ENCODE results near the gene U2AF2.

The U2AF2 gene

DNA sequence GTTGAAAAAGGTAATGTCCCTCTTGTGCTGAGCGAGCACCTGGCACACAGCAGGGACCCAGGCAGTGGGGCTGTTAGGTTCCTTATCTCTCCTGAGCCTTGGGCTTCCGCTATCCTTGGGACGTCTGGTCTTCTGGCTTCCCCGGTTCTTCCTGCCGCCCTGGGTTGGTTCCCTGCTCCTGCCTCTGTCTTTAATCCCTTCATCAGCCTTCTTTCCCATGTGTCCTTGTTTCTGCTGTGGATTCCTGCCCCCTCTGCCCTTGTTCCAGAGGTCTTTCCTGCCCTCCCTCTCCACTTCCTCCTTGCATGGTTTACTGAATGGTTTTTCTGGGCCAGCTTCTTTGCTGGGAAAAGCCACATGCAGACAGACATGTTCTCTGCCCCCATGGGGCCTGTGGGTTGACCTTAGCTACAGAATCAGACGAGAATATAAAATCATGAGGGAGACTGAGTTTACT is 22.8 kb downstream of the U2AF2 start:
- DNase-seq, result no peak

DNA sequence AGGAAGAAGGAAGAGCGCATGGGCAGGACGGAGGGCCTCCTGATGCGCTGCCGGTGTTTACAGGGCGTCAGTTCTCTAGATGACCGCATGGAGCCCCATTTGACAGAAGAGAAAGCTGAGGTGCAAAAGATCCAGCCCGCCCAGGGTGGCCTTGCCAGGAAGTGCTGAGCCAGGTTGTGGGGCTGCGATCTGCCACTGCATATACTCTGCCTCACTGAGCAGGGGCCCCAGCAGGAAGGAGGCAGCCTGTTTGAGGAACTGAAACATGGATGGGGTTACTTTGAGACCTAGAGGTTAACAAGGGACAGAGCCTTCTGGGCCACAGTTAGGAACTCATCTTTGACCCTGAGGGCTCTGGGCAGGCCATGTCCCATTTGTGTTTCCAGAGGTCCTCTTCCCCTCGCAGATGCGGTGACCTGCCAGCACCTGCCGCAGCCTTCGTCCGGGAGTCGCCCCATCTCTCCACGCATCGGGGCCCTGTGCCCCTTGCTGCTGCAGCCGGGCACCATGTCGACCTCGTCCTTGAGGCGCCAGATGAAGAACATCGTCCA is 23.4 kb downstream of the U2AF2 start:
- DNase-seq, result no peak

GRCh38 chr19:55679343-55680257 is 24.8 kb downstream of the U2AF2 start:
- no peak for DNase-seq

- DNase-seq, result no peak
These were observed 25.7 kb downstream of the U2AF2 start for GRCh38 chr19:55680339-55681130.

- no peak for DNase-seq
These were observed 26.6 kb downstream of the U2AF2 start for GRCh38 chr19:55681131-55682092.

DNA sequence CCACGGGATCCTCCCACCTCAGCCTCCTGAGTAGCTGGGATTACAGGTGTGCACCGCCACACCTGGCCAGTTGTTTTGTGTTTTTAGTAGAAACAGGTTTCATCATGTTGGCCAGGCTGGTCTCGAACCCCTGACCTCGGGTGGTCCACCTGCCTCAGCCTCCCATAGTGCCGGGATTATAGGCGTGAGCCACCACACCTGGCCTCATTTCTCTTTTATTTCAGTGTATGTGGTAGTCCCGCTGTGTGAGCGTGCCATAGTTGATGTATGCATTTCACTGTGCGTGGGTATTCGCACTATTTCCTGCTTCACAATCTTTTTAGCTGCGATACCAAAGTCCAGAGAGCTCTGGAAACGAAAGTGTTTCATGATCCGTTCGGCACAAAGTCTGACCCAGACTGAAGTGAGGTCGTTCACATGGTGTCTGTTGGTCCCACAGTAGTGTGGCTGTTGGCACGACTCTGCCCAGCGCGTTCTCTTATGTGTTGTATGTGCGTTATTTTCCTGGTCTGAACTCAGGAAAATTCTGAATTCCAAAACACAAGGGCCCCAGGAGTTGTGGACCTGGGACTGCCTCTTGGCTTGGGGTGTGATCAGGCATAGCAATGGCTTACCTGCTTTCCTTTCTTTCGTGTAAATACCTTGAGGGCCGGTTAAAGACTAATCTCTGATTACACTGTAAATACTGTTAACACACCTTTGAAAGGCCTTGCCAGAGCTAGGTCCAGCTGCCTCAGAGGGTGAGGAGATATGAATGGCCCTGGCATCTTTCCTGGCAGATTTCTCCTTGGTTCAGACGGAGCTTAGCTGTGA is 28.8 kb downstream of the U2AF2 start:
- no peak for DNase-seq

DNA sequence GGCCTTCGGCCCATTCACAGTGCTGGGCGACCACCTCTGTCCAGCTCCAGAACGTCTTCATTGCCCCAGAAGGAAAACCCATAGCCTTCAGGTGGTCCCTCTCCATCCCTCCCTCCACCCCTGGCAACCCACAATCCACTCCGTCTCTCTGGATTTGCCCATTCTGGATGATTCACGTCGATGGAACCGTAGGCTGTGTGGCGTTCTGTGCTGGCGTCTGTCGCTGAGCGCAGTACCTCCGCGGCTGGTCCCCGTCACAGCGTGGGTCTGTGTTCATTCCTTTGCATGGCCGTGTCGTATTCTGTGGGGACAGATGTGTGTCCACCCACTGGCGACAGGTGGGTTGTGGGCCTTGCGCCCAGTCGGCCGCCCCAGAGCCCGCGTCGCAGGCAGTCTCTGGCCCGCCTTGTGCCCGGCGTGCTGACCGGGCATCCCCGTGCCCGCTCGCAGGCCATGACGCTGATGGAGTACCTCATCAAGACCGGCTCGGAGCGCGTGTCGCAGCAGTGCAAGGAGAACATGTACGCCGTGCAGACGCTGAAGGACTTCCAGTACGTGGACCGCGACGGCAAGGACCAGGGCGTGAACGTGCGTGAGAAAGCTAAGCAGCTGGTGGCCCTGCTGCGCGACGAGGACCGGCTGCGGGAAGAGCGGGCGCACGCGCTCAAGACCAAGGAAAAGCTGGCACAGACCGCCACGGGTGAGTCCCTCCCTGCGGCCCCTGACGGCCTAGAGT is 30.3 kb downstream of the U2AF2 start:
- DNase-seq, result no peak

GRCh38 chr19:55685776-55686175 is 30.9 kb downstream of the U2AF2 start:
- DNase-seq, result no peak

- no peak for DNase-seq
These were observed 31.6 kb downstream of the U2AF2 start for GRCh38 chr19:55686311-55687050.

DNA sequence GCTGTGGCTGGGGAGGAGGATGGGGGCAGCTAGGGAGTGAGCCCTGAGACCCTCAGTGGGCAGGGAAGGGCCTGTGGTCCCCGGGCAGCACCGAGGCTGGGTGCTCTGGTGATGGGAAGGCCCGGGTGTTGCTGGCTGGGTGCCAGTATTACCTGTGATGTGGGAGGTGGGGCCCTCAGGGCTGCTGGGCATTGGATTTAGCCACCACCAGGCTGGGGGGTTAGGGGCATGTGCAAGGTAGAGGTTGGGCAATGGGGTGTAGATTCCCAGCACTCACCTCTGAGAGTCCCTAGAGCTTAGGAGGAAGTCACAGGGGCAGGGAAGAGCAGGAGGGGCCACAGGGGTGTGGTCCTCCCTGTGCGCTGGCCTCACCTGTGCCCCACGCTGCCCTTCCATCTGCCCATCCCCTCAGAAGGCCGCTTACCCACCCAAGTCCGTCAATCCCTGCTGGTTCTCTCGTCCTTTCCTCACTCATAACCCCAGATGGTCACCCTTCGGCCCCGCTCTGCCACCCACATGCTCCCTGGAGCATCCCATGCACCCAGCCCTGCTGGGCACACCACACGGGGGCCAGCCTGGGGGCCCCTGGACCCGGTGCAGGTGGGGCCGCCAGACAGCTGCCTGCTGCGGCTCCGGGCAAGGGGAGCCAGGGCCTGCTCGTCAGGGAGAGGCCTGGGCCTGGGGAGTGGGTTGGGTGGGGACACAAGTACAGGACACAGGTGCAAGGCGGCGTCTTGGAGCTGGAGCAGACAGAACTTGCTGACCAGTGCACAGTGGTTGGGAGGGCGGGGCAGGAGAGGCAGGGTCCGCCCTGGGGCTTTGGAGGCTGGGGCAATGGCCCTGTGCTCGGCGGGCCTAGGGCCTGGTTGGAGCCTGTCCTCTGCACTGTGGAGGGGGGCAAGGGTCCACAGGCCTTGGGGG is 32.7 kb downstream of the U2AF2 start:
- no peak for DNase-seq

GRCh38 chr19:55688422-55689218 is 33.8 kb downstream of the U2AF2 start:
- no peak for DNase-seq

DNA sequence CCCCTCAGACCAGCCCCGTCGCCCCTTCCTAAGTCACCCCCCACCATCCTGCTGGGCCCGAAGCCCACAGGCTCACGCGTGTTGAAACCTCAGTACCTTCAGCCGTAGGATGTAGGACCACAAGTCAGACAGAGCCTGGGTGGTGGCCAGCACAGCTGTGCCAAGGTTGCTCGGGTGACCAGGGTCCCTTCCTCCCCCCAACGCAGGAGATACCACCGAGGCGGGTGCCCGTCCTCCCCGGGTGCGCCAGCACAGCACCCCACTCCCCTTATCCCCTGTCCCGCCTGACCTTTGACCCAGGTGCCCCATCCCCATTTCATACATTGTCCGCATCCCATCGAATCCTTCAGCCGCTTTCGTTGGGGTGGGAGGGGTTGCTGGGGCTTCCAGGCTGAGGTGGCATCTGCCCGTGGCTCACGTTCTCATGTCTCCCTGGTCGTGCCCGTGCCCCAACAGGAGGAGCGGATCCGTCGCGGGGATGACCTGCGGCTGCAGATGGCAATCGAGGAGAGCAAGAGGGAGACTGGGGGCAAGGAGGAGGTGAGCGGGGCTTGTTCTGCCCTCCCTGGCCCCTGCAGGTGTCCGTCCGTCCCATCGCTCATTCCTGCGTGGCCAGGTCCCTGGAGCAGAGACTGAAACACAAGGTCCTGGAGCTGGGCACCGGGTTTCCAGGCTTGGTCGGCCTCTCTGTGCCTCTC is 34.7 kb downstream of the U2AF2 start:
- DNase-seq, result no peak

DNA sequence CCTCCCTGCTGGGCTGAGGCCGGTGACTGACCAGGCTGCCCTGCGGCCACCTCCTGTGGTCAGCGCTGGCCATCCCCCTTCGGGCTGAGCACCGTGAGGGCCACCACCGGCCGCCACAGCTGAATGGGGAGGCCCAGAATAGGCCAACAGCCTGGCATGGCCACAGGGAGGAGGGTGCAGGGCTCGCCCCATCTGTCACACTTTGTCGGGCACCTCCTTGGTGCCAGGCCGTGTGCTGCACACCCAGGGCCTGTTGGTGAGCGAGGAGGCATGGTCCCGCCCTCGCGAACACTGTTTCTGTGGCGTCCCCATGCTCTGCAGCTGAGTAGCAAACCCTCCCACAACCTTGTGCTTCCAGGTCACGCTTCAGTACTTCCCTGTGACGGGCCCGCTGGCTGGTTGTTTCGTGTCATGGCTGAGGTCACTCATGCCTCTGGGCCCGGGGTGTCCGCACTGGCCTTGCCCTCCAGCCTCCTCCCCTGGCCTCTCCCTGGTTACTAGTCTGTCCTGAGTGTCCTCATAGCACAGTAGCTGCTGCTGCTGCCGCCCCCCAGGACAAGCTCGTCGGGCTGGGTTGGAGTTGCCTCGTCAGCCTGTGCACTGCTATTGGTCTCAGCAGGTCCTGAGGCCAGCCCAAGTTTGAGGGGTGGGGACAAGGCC is 35.4 kb downstream of the U2AF2 start:
- DNase-seq, result no peak

DNA sequence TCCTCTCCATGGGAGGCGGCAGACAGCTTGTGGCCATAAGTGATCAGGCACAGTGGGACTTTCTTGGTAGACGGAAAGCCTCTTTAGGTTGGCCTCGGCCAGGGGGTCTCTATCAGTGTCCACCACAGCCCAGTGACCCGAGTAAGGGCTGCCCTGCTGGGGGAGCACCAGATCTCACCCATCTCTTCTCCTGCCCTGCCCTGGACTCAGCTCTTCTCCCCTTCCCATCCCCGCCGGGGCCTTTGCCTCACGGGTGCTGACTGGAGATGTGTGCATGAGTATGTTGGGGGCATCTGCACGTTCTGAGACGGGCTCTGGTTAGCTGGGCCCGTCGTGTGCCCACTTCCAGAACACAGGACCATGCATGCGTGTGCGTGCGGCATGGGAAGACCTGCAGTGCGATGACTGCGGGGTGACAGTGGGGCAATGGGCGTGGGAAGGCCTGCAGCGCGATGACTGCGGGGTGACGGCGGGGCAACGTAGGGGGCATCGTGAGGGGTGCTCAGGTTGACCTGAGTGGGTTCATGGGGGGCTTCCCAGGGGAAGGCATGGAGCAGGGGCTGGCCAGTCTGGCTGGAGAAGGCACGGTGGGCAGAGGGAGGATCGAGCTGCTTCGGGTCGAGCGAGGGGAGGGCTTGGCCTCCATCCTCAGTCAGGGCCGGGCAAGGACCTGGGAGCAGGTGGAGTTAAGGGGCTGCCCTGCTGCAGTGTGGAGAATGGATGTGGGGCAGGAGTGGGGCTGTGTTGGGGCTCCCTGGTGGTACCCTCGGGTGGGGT is 36.1 kb downstream of the U2AF2 start:
- no peak for DNase-seq

GRCh38 chr19:55691561-55692481 is 37.0 kb downstream of the U2AF2 start:
- no peak for DNase-seq
